ENCODE measurements around the gene PPFIA2.

Gene PPFIA2

DNA sequence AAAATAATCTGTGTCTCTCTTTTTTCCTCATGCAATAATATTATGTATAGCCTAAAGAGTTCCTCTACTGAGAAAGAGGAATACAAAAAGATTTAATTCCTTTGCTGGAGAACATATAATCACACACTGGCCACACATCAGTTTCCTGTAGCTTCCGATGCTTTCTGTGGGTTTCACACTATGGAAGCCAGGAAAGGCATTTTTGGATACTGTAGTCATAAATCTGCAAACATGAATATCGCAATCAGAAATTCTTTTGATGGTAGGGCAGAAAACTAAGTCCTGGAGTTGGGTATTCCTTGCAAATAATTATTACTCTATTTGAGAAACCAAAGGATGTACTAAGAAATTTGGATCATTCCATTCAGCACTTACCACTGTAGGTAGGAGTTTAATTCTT is 421.3 kb downstream of the PPFIA2 start:
- TF ChIP-seq CEBPB (IDR thresholded peaks at IDR 0.05) (no peak), CREB1 (IDR thresholded peaks at IDR 0.05; ENCODE audit: low read depth) (no peak), EP300 (IDR thresholded peaks at IDR 0.05; ENCODE audit: borderline replicate concordance) (no peak), YY1 (IDR thresholded peaks at IDR 0.05; ENCODE audit: low read depth) (no peak), TCF12 (IDR thresholded peaks at IDR 0.05; ENCODE audit: low read depth) (no peak)
- TF ChIP-seq, protein P1, sequence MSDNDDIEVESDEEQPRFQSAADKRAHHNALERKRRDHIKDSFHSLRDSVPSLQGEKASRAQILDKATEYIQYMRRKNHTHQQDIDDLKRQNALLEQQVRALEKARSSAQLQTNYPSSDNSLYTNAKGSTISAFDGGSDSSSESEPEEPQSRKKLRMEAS (IDR thresholded peaks at IDR 0.05): no peak

DNA sequence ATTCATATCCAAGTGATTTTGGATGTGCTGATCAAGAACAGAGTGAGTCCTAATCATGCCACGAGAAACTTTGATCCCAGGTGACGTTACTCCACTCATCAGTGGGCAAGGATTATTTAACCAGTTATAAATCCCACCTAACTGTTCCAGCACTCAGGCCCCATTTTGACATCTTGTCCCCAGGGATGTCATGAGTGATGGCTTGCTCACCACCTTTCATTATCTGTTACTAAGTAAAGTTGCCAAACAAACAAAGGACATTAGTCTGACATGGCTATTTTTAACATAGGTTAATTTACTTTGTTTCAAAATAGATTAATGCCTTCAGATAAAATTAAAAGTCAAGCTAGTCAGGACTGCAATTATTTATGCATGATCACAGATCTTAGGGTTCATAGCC is 425.3 kb downstream of the PPFIA2 start:
- TF ChIP-seq EP300 (IDR thresholded peaks at IDR 0.05; ENCODE audit: borderline replicate concordance) (no peak), RAD21 (IDR thresholded peaks at IDR 0.05; ENCODE audit: low read depth) (no peak), TCF12 (IDR thresholded peaks at IDR 0.05; ENCODE audit: low read depth) (no peak), FOXM1 (IDR thresholded peaks at IDR 0.05; ENCODE audit: borderline replicate concordance, low read depth) (no peak), NFIC (IDR thresholded peaks at IDR 0.05) (no peak), CREB1 (IDR thresholded peaks at IDR 0.05; ENCODE audit: low read depth) (no peak), TAF1 (IDR thresholded peaks at IDR 0.05; ENCODE audit: low read depth) (no peak), EGR1 (IDR thresholded peaks at IDR 0.05) (no peak), ZBTB7A (IDR thresholded peaks at IDR 0.05; ENCODE audit: low read depth) (no peak), TEAD4 (IDR thresholded peaks at IDR 0.05) (no peak), CEBPB (IDR thresholded peaks at IDR 0.05) (no peak), YY1 (IDR thresholded peaks at IDR 0.05; ENCODE audit: low read depth) (no peak)
- TF ChIP-seq, protein P1 (IDR thresholded peaks at IDR 0.05): no peak
- TF ChIP-seq, protein P2, sequence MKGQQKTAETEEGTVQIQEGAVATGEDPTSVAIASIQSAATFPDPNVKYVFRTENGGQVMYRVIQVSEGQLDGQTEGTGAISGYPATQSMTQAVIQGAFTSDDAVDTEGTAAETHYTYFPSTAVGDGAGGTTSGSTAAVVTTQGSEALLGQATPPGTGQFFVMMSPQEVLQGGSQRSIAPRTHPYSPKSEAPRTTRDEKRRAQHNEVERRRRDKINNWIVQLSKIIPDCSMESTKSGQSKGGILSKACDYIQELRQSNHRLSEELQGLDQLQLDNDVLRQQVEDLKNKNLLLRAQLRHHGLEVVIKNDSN (IDR thresholded peaks at IDR 0.05): no peak
- TF ChIP-seq, protein P3, sequence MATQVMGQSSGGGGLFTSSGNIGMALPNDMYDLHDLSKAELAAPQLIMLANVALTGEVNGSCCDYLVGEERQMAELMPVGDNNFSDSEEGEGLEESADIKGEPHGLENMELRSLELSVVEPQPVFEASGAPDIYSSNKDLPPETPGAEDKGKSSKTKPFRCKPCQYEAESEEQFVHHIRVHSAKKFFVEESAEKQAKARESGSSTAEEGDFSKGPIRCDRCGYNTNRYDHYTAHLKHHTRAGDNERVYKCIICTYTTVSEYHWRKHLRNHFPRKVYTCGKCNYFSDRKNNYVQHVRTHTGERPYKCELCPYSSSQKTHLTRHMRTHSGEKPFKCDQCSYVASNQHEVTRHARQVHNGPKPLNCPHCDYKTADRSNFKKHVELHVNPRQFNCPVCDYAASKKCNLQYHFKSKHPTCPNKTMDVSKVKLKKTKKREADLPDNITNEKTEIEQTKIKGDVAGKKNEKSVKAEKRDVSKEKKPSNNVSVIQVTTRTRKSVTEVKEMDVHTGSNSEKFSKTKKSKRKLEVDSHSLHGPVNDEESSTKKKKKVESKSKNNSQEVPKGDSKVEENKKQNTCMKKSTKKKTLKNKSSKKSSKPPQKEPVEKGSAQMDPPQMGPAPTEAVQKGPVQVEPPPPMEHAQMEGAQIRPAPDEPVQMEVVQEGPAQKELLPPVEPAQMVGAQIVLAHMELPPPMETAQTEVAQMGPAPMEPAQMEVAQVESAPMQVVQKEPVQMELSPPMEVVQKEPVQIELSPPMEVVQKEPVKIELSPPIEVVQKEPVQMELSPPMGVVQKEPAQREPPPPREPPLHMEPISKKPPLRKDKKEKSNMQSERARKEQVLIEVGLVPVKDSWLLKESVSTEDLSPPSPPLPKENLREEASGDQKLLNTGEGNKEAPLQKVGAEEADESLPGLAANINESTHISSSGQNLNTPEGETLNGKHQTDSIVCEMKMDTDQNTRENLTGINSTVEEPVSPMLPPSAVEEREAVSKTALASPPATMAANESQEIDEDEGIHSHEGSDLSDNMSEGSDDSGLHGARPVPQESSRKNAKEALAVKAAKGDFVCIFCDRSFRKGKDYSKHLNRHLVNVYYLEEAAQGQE (IDR thresholded peaks at IDR 0.05; ENCODE audit: low read depth): no peak

DNA sequence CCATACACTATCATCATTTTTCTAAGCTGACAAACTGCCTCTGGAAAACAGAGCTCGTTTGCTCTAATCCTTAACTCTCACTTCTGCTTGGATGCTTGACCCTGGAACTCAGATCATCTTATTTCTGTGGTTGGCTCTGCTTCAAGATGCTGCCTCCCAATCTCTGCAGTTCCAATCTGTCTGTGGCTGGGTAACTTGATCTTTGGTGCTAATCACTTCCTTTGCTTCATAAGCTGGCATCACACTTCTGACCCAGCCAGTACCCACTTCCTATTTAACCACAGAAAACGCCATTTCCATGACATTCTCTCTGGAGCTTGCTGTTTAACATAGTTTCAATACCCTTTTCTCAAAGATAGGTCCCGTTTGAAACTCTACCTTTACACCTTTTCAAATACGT is 427.1 kb downstream of the PPFIA2 start:
- TF ChIP-seq EP300 (IDR thresholded peaks at IDR 0.05; ENCODE audit: borderline replicate concordance) (no peak), CEBPB (IDR thresholded peaks at IDR 0.05) (no peak), ZBTB7A (IDR thresholded peaks at IDR 0.05; ENCODE audit: low read depth) (no peak), TEAD4 (IDR thresholded peaks at IDR 0.05) (no peak), FOXM1 (IDR thresholded peaks at IDR 0.05; ENCODE audit: borderline replicate concordance, low read depth) (no peak), TCF12 (IDR thresholded peaks at IDR 0.05; ENCODE audit: low read depth) (no peak), YY1 (IDR thresholded peaks at IDR 0.05; ENCODE audit: low read depth) (no peak), TAF1 (IDR thresholded peaks at IDR 0.05; ENCODE audit: low read depth) (no peak), NFIC (IDR thresholded peaks at IDR 0.05) (no peak), CREB1 (IDR thresholded peaks at IDR 0.05; ENCODE audit: low read depth) (no peak), EGR1 (IDR thresholded peaks at IDR 0.05) (no peak)
- TF ChIP-seq, protein P2 (IDR thresholded peaks at IDR 0.05): no peak

DNA sequence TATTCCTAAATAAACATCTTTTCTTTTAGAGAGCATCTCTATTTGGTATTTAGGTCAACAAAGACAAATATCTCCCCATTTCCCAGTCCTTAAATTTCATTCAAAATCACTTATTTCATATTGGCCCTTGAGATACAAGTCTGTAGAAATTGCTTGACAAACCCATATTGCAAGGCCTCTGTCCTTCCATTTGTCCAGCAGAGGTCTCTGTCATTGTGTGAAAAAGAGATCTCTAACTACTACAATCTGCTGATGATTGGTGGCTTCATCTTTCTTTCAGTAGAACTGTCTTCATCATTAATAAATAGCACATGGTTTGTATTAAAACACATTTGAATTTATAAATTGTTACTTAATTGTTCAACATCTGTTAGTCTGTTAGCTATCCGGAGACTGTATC is 428.7 kb downstream of the PPFIA2 start:
- TF ChIP-seq CEBPB (IDR thresholded peaks at IDR 0.05) (no peak), EGR1 (IDR thresholded peaks at IDR 0.05) (no peak), TEAD4 (IDR thresholded peaks at IDR 0.05) (no peak), TAF1 (IDR thresholded peaks at IDR 0.05; ENCODE audit: low read depth) (no peak), NFIC (IDR thresholded peaks at IDR 0.05) (no peak)

DNA sequence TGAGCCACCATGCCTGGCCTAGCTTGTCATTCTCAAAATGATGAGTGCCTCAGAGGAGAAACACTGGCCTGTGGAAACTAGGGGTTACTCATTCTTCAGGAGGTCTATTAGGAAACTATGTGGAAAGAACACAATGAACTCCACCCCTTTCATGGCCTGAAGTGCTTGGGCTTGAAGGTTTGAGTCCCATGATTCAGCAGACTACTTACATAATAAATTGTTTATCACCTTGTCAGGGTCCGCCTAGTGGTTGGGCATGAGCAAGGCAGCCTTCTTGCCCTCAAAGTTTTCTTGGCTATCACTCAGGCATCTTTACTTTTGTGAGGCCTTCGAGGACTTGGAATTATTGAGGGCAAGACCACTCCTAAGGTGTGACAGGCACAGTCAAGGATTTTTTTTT is 430.1 kb downstream of the PPFIA2 start:
- TF ChIP-seq RAD21 (IDR thresholded peaks at IDR 0.05; ENCODE audit: low read depth): peak; percentile 15; the same call in 1 of the 2 replicates
- TF ChIP-seq EGR1 (IDR thresholded peaks at IDR 0.05): no peak

DNA sequence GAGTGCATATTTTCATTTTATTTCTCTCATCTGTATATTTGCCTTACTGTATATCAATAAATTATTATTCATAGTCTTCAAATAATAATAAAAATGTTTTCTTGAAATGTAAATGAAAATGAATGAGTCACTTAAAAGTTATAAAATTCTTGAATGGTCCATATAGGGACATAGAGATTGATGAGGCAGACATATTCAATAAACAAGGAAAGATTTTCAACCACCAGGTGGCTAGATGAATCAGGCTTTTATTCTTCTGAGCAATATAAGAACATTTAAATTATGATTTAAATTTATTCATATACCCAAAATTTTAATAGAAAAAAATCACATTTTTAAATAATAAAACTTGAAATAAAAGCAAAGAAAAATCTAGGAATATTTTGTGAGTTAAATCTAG is 431.7 kb downstream of the PPFIA2 start:
- TF ChIP-seq ZBTB7A (IDR thresholded peaks at IDR 0.05; ENCODE audit: low read depth) (no peak), TEAD4 (IDR thresholded peaks at IDR 0.05) (no peak), EGR1 (IDR thresholded peaks at IDR 0.05) (no peak)

DNA sequence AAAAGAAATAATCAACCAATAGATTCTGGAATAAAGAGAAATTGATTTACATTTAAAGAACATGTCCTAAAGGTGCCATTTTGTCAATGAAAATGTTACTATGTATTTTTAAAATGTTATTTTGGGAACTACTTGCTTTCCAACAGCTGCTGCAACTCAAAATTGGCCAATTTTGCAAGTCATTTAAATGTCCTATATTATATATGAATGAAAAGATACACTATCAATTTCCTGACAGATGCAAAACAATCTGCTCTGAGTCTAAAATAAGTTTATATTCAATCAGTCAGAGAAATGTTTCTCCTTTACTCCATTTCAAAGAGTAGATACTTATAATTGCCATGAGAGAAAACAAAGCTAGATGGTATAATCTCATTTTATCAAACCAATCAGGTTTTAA is 434.1 kb downstream of the PPFIA2 start:
- TF ChIP-seq TAF1 (IDR thresholded peaks at IDR 0.05; ENCODE audit: low read depth): no peak
- TF ChIP-seq, protein P2 (IDR thresholded peaks at IDR 0.05): no peak
- no peak for TF ChIP-seq ZBTB7A (IDR thresholded peaks at IDR 0.05; ENCODE audit: low read depth)
- no peak for TF ChIP-seq EGR1 (IDR thresholded peaks at IDR 0.05)
- no peak for TF ChIP-seq RAD21 (IDR thresholded peaks at IDR 0.05; ENCODE audit: low read depth)
- no peak for TF ChIP-seq TEAD4 (IDR thresholded peaks at IDR 0.05)
- no peak for TF ChIP-seq TCF12 (IDR thresholded peaks at IDR 0.05; ENCODE audit: low read depth)
- TF ChIP-seq, protein P1 (IDR thresholded peaks at IDR 0.05): no peak
- no peak for TF ChIP-seq YY1 (IDR thresholded peaks at IDR 0.05; ENCODE audit: low read depth)
- no peak for TF ChIP-seq NFIC (IDR thresholded peaks at IDR 0.05)
- no peak for TF ChIP-seq FOXM1 (IDR thresholded peaks at IDR 0.05; ENCODE audit: borderline replicate concordance, low read depth)
- TF ChIP-seq, protein P3 (IDR thresholded peaks at IDR 0.05; ENCODE audit: low read depth): no peak
- TF ChIP-seq CREB1 (IDR thresholded peaks at IDR 0.05; ENCODE audit: low read depth): no peak
- TF ChIP-seq CEBPB (IDR thresholded peaks at IDR 0.05): no peak
- TF ChIP-seq EP300 (IDR thresholded peaks at IDR 0.05; ENCODE audit: borderline replicate concordance): no peak
